Measurements from ENCODE around the gene NCKIPSD.

Gene NCKIPSD

DNA sequence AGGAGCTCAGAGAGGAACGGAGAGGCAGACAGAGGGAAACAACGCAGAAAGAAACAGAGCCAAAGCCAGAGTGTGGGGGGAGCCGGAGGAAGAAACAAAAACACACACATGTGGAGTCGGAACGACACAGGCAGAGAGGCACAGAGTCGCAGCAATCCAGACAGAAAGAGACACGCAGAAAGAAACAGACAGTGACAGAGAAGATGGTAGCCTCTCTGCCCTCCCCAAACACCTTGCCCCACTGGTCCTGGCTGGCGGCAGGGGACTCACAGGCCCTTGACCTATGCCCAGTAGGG is 1.7 kb downstream of the NCKIPSD start:
- peaks cover 5% of the 10 kb centered on the region for H3K4me1 ChIP-seq (ENCODE audit: control insufficient read depth, low read depth, low read length)
- no peak overlapping the region for H3K9ac ChIP-seq (ENCODE audit: low read length)

DNA sequence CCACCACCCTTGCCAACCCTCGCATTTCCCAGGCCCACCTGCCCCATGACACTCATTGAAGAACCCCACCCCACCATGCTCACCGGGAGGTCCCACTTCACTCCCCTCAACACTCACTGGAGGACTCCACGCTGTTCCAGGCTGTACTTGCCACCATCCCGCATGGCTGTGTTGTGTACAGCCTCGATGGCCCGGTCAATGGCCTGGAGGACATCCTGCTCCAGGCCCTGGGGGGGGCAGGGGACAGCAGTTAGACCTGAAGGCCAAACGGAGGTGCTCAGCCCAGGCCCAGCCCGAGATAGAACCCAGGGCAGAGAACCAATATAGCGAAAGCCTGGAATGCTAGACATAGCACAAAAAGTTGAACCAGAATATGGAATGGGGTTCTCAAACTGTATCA is 2.9 kb downstream of the NCKIPSD start:
- peaks cover 5% of the 10 kb centered on the region for H3K4me1 ChIP-seq (ENCODE audit: control insufficient read depth, low read depth, low read length)
- H3K27me3 ChIP-seq (ENCODE audit: control insufficient read depth, insufficient read depth, low read length): no peaks in the 10 kb centered on the region
- H3K36me3 ChIP-seq (ENCODE audit: control insufficient read depth, low read depth, low read length): peaks cover 52% of the 10 kb centered on the region
- H3K4me3 ChIP-seq (ENCODE audit: low read length): no peak overlapping the region
- no peak overlapping the region for H3K9ac ChIP-seq (ENCODE audit: low read length)
- no peaks in the 10 kb centered on the region for H3K9me3 ChIP-seq (ENCODE audit: control insufficient read depth, low read depth, low read length)
- H3K27ac ChIP-seq (ENCODE audit: low read length): no peak overlapping the region

More for the DNA sequence above, 1.7 kb downstream of the NCKIPSD start:
- Histone ChIP-seq H3K27me3 (ENCODE audit: control insufficient read depth, insufficient read depth, low read length) (no peaks in the 10 kb centered on the region), H3K36me3 (ENCODE audit: control insufficient read depth, low read depth, low read length) (peaks cover 54% of the 10 kb centered on the region), H3K9me3 (ENCODE audit: control insufficient read depth, low read depth, low read length) (no peaks in the 10 kb centered on the region), H3K4me3 (ENCODE audit: low read length) (no peak overlapping the region), H3K27ac (ENCODE audit: low read length) (no peak overlapping the region)

DNA sequence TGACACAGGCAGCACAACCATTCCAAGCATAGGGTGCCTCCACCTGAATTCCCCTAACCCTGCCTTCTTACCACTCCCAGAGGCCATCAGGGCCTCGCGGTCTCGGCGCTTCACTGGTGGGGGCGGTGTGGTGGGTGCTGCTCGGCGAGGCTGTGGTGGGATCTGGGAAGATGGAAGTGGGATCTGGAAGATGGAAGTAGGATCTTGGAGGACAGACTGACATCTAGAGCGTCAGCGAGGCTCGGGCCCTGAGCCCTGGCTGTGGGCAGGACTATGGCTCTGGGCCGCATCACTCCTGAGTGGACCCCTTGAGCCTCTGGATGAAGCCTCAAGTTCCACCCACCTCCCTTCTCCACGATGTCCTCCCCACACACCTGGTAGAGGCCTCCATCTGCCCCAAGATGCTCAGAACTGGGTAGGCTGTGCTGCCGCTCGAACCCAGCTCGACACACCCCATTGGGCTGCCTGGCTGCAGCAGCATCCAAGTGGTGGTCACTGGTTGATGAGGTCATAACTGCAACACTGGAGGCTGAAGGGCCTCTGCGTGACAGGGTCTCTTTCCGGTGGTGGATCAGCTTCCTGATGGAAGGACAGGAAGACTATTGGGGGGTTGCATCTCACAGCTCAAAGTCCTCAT is 3.6 kb downstream of the NCKIPSD start:
- Histone ChIP-seq H3K9me3 (ENCODE audit: control insufficient read depth, low read depth, low read length) (no peaks in the 10 kb centered on the region), H3K27me3 (ENCODE audit: control insufficient read depth, insufficient read depth, low read length) (no peaks in the 10 kb centered on the region), H3K27ac (ENCODE audit: low read length) (no peak overlapping the region), H3K36me3 (ENCODE audit: control insufficient read depth, low read depth, low read length) (peaks cover 50% of the 10 kb centered on the region), H3K9ac (ENCODE audit: low read length) (no peak overlapping the region), H3K4me3 (ENCODE audit: low read length) (no peak overlapping the region), H3K4me1 (ENCODE audit: control insufficient read depth, low read depth, low read length) (peaks cover 5% of the 10 kb centered on the region)

DNA sequence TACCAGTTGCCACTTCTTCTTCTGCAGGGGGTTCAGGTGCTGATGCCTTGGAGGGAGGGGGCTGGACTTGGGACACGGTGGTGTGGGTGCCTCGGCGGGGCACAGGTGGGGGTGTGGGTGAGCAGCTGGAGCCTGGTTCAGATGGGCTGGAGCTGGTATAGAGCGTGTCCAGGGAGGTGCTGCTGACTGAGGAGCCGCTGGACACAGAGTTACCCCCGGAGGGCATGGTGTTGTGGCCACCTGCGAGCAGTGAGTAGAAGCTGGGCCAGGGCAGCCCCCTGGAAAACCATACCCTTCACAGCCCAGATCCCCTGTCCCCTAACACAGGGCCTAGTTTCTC is 4.2 kb downstream of the NCKIPSD start:
- Histone ChIP-seq H3K27me3 (ENCODE audit: control insufficient read depth, insufficient read depth, low read length) (no peaks in the 10 kb centered on the region), H3K36me3 (ENCODE audit: control insufficient read depth, low read depth, low read length) (peaks cover 50% of the 10 kb centered on the region), H3K27ac (ENCODE audit: low read length) (no peak overlapping the region), H3K4me3 (ENCODE audit: low read length) (no peak overlapping the region), H3K9me3 (ENCODE audit: control insufficient read depth, low read depth, low read length) (no peaks in the 10 kb centered on the region), H3K9ac (ENCODE audit: low read length) (no peak overlapping the region), H3K4me1 (ENCODE audit: control insufficient read depth, low read depth, low read length) (peaks cover 5% of the 10 kb centered on the region)

DNA sequence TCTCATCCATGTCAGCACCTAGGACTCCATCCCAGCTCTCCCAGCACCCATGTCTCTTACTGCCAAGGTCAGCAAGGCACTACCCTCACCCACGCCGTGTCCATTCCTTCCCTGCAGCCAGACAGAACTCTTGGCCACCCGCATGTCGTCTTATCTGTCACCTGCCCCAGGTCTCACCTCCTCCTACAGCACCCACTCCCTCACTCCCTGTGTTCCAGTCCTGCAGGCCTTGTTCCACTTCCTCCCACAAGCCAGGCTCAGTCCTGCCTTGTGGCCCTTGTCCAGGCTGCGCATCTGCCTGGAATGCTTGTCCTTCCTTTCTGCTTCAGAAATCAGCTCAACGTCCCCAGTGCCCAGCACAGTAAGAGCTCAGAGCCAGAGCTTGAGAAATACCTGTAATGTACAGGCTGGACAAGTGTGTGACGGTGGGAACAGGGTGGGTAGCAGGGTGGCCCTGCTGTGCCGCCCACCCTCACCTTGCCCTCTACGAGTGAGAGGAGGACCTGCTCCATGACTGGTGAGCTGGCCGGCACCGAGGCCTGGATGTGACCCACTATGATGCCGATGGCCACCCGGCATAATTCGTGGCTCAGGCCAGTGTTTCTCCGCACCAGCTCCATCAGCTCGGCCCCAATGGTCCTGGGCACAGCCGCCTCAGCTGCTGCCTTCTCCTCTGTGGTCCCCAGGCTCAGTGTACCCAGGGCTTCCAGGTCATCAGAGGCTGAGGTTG is 4.7 kb downstream of the NCKIPSD start:
- Histone ChIP-seq H3K27ac (ENCODE audit: low read length) (no peak overlapping the region), H3K9ac (ENCODE audit: low read length) (no peak overlapping the region), H3K27me3 (ENCODE audit: control insufficient read depth, insufficient read depth, low read length) (no peaks in the 10 kb centered on the region), H3K4me3 (ENCODE audit: low read length) (no peak overlapping the region), H3K9me3 (ENCODE audit: control insufficient read depth, low read depth, low read length) (no peaks in the 10 kb centered on the region), H3K36me3 (ENCODE audit: control insufficient read depth, low read depth, low read length) (peaks cover 50% of the 10 kb centered on the region), H3K4me1 (ENCODE audit: control insufficient read depth, low read depth, low read length) (peaks cover 5% of the 10 kb centered on the region)

DNA sequence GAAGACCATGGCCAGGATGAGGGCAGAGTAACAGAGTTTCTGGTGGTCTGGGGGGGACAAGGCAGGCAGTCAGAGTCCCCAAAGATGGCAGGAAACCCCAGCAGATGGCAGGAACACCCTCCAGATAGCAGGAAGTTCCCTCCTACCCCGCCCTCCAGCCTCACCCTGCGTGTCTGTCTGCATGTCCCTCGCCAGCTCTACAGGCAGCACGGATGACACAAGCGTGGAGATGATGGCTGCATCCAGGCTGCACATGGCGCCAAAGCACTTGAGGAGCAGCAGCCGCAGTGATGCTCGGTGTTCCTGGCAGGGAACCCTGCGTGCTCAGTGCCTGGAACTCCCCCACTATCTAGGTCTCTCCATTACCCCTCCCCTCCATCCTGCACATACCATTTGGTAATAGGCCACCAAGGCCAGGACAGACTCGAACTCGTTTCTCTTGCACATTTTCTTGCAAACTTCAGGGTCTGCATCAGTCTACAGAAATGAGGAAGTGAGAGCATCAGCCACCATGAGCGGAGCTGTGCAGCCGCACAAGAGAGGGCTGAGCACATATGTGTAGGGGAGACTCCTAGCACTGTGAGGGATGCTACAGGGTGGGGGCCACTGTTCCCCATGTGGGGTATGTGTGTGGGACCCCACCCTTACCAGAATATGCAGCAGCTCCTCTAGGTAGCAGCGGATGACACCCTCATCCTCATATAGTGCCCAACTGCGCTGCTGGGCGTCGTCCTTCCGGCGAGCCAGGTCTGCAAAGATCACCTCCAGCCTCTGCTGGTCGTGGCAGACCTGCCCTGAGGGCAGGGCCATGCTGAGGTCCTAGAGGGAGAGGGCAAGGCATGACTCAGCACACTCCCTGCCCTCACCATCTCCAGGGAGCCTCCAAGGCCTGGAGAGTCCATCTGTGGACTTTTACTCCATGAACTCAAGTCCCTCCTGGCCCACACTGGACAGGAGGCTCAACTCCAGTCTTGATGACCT is 6.0 kb downstream of the NCKIPSD start:
- Histone ChIP-seq H3K27me3 (ENCODE audit: control insufficient read depth, insufficient read depth, low read length) (no peaks in the 10 kb centered on the region), H3K9ac (ENCODE audit: low read length) (no peak overlapping the region), H3K4me3 (ENCODE audit: low read length) (no peak overlapping the region), H3K27ac (ENCODE audit: low read length) (no peak overlapping the region), H3K36me3 (ENCODE audit: control insufficient read depth, low read depth, low read length) (peaks cover 55% of the 10 kb centered on the region), H3K4me1 (ENCODE audit: control insufficient read depth, low read depth, low read length) (peaks cover 3% of the 10 kb centered on the region), H3K9me3 (ENCODE audit: control insufficient read depth, low read depth, low read length) (no peaks in the 10 kb centered on the region)

DNA sequence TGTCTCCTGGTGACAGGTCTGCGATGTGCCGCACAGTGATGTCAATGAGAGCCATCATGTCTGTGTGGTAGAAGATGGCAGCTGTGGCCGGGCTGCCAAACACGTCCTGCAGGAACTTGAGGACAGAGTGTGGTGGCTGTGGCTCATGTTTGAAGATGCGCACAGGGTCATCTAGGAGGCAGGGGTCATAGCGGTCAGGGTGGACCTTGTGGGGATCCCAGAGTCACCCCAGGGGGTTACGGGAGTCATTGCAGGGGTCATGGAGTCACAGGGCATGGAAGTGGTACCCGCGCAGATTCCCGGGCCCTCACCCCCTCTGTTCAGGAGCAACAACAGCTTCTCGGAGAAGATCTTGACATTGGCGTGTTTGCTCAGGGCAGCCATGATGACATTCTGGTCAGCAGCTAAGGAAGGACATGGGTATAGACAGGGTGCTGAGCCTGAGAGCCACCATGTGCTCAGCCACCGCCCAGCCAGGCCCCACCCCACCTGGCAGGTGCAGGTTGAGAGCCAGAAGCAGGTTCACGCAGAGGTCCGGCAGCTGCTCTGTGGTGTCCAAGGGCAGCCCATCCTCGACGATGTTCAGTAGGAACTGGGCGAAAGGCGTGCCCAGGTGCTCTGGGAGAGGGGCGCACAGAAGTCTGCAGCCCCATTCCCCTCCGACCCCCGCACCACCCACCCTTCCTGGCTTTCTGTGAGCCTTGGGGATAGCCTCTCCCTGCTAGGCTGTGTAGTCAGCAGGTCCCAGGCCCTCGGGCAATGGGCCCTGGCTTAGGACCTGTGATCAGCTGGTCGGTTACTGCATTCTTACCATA is 6.9 kb downstream of the NCKIPSD start:
- Histone ChIP-seq H3K9ac (ENCODE audit: low read length) (no peak overlapping the region), H3K27me3 (ENCODE audit: control insufficient read depth, insufficient read depth, low read length) (no peaks in the 10 kb centered on the region), H3K4me3 (ENCODE audit: low read length) (no peak overlapping the region), H3K4me1 (ENCODE audit: control insufficient read depth, low read depth, low read length) (no peaks in the 10 kb centered on the region), H3K9me3 (ENCODE audit: control insufficient read depth, low read depth, low read length) (no peaks in the 10 kb centered on the region), H3K27ac (ENCODE audit: low read length) (no peak overlapping the region), H3K36me3 (ENCODE audit: control insufficient read depth, low read depth, low read length) (peaks cover 64% of the 10 kb centered on the region)

DNA sequence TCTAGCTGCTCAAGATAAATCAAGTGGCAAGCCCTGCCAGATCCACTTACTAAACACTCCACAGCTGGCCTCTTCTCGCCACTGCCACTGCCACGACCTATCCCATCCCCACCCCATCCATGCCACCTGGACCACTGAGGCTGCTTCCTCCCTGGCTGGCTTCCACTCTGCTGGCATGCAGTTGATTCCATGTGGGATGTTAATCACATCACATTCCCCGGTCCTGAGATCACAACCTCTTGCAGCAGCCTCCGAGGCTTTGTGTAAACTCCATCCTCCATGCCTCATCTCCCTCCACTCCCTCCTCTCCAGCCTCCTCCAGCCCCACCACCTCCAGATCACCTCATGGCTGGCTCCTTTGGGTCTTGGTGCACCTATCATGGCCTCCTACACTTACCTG is 7.7 kb downstream of the NCKIPSD start:
- no peaks in the 10 kb centered on the region for H3K4me1 ChIP-seq (ENCODE audit: control insufficient read depth, low read depth, low read length)
- no peaks in the 10 kb centered on the region for H3K9me3 ChIP-seq (ENCODE audit: control insufficient read depth, low read depth, low read length)
- H3K4me3 ChIP-seq (ENCODE audit: low read length): no peak overlapping the region
- H3K9ac ChIP-seq (ENCODE audit: low read length): no peak overlapping the region
- no peak overlapping the region for H3K27ac ChIP-seq (ENCODE audit: low read length)
- H3K27me3 ChIP-seq (ENCODE audit: control insufficient read depth, insufficient read depth, low read length): no peaks in the 10 kb centered on the region
- H3K36me3 ChIP-seq (ENCODE audit: control insufficient read depth, low read depth, low read length): peaks cover 65% of the 10 kb centered on the region

DNA sequence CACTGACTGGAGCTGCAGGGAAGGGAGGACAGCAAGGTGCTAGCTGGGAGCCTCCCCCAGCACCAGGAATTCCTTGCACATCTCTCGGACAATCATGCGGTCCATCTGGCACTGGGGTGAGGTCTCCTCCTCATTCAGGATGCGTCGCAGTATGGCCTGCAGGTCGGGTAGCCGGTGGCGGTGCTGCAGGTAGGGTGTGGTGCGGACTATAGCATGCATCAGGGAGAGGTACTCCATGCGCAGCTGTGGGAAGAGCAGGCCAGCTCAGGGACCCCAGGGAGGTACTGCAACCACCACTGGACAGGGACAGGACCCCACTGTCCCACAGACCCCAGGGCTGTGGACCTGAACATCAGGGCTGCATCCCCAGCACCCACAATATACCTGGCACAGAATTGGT is 11.2 kb downstream of the NCKIPSD start:
- Histone ChIP-seq H3K27ac (ENCODE audit: low read length) (no peak overlapping the region), H3K36me3 (ENCODE audit: control insufficient read depth, low read depth, low read length) (peaks cover 40% of the 10 kb centered on the region), H3K9ac (ENCODE audit: low read length) (no peak overlapping the region), H3K27me3 (ENCODE audit: control insufficient read depth, insufficient read depth, low read length) (no peaks in the 10 kb centered on the region), H3K4me3 (ENCODE audit: low read length) (no peak overlapping the region), H3K4me1 (ENCODE audit: control insufficient read depth, low read depth, low read length) (no peaks in the 10 kb centered on the region), H3K9me3 (ENCODE audit: control insufficient read depth, low read depth, low read length) (no peaks in the 10 kb centered on the region)

DNA sequence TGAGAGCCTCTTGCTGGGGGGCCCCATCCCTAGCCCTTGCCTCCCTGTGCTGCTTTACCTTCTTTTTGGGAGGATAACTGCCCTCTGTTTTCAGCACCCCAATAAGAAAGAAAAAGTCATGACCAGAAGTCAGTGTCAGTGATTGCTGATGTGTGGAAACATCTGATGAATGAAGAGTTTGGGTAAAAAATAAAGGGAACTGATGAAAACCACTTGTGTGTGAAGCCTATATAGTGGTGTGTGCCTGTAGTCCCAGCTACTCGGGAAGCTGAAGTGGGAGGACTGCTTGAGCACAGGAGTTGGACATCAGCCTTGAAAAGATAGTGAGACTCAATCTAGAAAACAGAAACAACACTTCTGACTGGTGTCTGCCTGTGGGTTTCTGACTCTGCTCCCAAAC is 13.2 kb downstream of the NCKIPSD start:
- H3K27ac ChIP-seq (ENCODE audit: low read length): no peak overlapping the region
- H3K9ac ChIP-seq (ENCODE audit: low read length): no peak overlapping the region
- H3K36me3 ChIP-seq (ENCODE audit: control insufficient read depth, low read depth, low read length): peaks cover 22% of the 10 kb centered on the region
- no peak overlapping the region for H3K4me3 ChIP-seq (ENCODE audit: low read length)
- H3K4me1 ChIP-seq (ENCODE audit: control insufficient read depth, low read depth, low read length): no peaks in the 10 kb centered on the region
- no peaks in the 10 kb centered on the region for H3K9me3 ChIP-seq (ENCODE audit: control insufficient read depth, low read depth, low read length)
- H3K27me3 ChIP-seq (ENCODE audit: control insufficient read depth, insufficient read depth, low read length): no peaks in the 10 kb centered on the region

DNA sequence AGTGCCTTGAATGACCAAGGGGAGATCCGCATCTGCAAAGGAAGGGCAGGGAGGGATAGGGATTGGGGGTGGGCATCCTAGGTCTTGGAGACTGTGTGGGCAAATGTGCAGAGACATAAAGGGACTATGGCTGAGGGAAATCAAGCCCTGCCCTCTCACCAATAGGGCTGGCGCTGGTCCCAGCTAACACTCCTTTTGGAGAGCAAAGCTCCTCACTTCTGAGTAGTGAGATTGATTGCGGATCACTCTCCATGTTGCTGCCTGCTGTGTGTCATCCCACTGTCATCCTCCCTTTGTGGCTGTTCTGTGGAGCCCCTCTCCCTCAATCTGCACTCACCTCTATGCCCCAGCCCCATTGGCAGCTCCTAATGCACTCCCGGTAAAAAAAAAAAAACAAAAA is 20.8 kb downstream of the NCKIPSD start:
- peaks cover 4% of the 10 kb centered on the region for H3K4me1 ChIP-seq (ENCODE audit: control insufficient read depth, low read depth, low read length)
- H3K9ac ChIP-seq (ENCODE audit: low read length): no peak overlapping the region
- H3K36me3 ChIP-seq (ENCODE audit: control insufficient read depth, low read depth, low read length): no peaks in the 10 kb centered on the region
- no peaks in the 10 kb centered on the region for H3K9me3 ChIP-seq (ENCODE audit: control insufficient read depth, low read depth, low read length)
- H3K27me3 ChIP-seq (ENCODE audit: control insufficient read depth, insufficient read depth, low read length): no peaks in the 10 kb centered on the region
- H3K27ac ChIP-seq (ENCODE audit: low read length): no peak overlapping the region
- H3K4me3 ChIP-seq (ENCODE audit: low read length): no peak overlapping the region
